Activated naive CD4-positive, alpha-beta T cell treated with anti-CD3 and anti-CD28 coated beads, Interleukin-2, amount 50 U/mL, for 16 hours (primary cell): ENCODE results near the gene UBE2O.

Source experiments
- DNase-seq: peaks from one replicate; pipeline ENCODE4 v3.0.0-alpha.2; 2020

Gene UBE2O

DNA sequence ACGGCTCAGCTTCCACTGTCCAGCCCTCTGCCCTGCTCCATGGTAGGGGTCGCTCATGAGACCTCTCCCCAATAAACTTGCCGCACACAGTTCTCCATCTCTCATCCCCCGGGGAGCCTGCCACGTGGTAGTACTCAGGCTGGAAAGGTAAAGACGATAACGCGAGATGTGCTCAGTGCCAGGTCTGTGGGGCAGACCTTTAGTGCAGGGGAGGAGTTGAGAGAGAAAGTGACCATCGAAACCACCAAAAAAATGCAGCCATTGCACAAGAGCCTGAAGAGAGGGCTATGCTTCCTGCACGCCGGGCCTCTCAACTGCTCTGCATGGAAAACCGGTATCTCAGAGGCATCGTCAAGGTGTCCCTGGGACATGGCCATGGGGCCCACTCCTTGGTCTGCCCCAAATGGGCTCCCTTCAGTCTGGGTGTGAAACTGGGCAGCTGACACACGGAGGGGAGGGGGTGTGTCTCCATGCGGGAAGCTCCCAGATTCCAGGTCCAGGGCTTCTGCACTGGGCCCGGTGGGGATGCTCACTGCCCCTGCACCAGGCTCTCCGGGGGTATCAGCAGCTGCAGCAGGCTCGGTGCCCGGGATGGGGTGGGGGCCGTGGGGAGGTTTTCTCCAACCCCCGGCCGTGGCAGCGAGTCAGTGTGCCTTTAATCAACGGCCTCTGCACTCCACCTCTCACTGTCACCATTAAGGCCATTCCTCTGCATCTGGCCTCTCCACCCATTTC lies 9.8 kb upstream of the UBE2O start:
- DNase-seq = no peak

DNA sequence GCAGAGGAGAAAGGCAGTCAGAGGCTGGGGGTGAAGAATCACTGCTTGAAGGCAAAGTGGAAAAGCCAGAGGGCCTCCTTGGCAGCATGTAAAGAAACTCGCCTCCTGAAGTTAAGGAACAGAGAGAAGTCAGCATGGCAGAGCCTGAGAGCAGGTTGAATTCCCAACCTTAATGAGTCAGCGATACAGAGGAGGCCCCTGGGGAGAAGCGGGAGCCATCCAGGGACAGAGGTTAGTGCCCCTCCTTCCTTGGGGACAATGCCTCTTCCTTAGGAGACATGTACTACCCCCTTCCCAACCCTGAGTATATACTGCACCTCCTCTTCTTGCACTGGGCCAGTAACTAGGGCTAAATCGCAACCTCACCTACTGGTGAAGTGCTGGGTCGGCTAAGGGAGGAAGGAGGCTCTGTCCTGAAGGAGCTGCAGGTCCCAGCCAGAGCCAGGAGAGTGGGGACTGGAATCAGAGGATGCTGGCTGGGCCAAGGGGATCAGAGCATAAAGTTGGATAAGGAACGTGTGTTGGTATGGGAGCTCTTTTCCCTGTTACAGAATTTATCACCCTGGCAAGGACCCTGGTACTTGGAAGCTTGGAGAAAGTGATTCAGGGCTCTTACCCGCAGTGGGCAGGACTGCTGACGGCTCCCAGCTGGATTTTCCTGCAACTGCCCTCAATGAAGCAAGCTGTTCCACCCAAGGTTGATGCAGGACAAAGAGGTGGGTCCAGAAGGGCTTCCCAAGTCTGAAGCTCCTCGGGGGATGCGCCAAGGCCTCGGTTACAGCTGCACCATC lies 9.0 kb upstream of the UBE2O start:
- no peak for DNase-seq

GRCh38 chr17:76459674-76460073 lies 6.7 kb upstream of the UBE2O start:
- DNase-seq = no peak

GRCh38 chr17:76458580-76459490 lies 5.9 kb upstream of the UBE2O start:
- DNase-seq = no peak

- no peak for DNase-seq
Measured at GRCh38 chr17:76453431-76453743, 435 bp upstream of the UBE2O start.

GRCh38 chr17:76452127-76452659 lies 759 bp downstream of the UBE2O start:
- no peak for DNase-seq

- no peak for DNase-seq
Measured at GRCh38 chr17:76451506-76451905, 1.4 kb downstream of the UBE2O start.

- DNase-seq = no peak
Measured at GRCh38 chr17:76449126-76449525, 3.8 kb downstream of the UBE2O start.

DNA sequence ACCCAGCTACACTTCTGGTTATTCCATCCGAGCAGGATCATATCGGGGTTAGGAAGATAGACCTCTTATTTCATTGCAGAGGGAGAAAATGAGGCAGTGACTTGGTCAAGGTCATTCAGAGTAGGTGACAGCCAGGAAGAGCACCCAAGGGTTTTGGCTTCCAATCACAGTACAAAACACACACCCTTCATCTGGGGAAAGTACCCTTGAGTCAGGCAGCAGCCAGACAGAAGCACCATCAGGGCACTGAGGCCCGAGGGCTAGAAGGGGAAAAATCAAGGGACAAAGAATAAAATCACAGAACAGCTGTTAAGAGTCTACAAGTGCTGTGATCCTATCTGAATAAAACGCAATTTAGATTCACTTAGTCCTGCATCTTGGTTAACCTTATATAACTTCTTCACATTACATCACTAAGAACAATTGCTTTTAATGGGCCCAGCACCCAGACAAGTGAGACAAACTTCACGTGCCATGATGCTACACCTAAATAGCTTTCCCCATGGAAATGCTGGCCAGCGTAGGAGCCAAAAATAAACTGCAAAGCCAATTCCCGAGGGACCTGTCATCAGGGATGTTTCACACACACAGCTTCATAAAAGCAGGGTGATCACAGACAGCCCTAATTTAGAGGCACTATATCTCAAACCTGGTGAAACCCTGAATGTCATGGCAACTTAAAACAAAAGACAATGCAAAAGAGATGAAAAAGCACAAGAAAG lies 4.9 kb downstream of the UBE2O start:
- DNase-seq = no peak

- DNase-seq = no peak
Measured at GRCh38 chr17:76446449-76447231, 6.3 kb downstream of the UBE2O start.

DNA sequence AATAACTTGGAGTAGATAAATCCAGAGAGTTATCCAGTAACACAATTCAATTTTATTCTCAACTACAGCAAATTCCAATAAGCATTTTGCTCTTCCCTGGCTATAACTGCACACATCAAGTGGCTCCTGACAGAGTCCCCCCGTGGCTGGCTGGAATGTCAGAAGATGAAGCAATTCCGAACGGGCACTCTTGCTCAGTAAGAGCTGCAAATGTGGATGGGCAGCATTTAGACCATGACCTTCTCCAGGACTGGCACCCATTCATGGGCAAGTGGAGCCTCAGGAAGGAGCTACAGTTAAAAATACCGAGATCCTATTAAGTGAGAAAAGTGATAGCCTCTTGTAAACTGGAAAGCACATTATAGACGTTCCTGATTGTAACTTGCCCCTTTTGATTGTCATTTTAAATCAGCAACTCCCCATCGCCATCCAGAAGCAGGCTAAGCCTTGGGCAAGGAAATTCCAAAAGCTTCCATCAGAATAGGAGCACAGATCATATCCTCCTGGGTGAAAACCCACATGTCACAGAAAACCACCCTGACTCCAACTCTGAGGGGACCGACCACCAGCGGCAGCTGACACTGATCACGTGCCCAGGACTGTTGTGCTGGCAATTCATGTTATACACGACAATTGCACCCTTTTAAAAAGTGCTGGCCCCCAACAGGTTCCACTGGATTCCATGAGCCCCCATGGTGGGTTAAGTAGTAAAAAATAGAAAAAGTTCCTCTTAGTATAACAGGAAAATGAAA lies 7.1 kb downstream of the UBE2O start:
- no peak for DNase-seq

GRCh38 chr17:76444518-76445311 lies 8.2 kb downstream of the UBE2O start:
- no peak for DNase-seq

DNA sequence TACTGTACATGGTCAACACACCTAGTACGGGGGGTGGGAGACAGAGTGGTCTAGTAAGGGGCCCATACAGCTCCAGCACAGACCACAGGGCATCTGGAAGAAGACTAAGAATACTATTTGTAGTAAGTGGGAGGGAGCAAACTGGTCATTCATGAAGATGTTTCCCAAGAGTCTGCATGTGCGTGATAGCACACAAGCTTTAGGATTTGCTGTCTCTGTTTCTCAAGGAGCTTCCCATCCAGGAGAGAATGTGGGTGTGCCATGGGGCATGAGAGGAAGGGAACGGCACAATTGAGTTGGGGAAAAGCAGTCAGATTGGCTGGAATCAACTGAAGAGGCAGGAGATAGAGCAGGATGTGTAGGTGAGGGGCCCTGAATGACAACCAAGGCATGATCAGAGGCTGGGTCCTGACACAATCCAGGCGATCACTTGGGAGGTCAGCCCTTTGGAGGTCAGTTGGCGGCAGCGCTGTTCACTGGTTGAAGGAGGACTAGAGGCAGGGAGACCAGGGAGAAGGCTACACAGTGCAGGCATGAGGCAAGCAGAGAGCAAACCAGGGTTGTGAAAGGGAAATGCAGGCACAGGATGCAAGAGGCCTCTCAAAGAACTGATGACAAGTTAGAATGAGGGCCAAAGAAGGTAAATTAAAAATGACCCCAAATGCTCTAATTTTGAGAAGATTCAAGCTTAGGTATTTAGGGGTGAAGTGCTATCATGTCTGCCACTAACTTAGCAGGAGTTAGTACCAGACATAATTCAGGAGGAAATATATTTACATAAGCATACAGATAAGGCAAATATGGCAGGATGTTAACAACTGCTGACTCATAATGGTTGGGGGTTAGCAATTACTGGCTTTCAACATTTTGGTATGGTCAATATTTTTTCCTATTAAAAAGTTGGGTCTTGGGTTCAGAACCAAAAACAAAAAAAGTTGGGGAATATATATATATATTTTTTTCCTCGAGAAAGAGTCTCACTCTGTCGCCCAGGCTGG lies 10.3 kb downstream of the UBE2O start:
- no peak for DNase-seq

DNA sequence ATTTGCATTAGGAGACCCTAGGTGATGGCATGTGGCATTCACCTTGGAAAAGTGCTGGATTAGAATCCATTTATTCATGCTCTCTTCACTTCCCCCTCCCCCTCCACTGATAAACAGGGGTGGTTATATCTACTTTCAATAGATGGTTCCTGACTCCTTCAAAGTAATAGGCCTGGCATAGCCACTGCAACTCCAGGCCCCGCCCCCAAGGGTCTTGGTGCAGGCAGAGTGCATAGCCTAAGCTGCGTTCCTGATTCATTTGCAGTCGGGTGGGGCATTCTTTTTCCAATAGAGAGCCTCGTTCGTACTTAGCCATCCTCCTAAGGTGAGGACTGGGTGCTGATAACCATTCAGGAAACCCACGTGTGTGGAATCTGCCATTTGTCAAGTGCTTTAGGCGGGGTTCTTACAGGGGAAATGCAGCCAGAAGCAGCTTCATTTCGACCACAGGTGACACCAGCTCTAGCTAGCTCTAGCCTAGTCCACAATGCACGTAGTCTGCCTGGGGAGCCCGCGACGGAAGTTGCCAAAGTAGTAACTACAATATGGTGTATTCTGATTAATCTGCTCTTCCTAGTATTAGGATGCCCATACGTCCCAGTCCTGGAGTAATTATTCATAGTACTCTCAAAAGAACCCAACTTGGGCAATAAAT lies 11.1 kb downstream of the UBE2O start:
- DNase-seq = no peak

- no peak for DNase-seq
Measured at GRCh38 chr17:76440751-76441362, 12.1 kb downstream of the UBE2O start.

- no peak for DNase-seq
Measured at GRCh38 chr17:76439314-76439928, 13.5 kb downstream of the UBE2O start.

DNA sequence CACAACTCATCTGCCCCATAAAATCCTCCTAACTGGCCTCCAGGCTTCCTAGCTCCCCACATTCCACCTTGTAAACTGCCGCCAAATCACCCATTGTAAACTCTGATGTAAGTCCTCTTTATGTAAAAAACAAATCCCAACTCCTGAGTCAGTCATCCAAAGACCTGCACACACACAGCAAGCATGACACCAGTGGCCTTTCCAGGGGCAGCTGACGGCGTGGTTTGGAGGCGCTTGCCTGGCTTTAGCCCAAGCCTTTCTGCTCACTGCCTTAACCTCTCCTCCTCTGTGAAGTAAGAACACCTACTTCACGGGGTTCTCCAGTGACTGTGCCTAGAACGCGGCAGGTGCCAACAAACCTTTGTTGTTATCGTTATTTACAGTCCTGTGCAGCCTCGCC lies 14.0 kb downstream of the UBE2O start:
- DNase-seq = no peak
